Endothelial cell of umbilical vein (primary cell): Measurements from ENCODE around the gene ADSL.

ENCODE experiments used
- JUN ChIP-seq: IDR thresholded peaks from 2 replicates; pipeline ENCODE4 v1.6.1; 2011; ENCODE audit warnings: borderline replicate concordance, low read depth; ENCODE audit not compliant: insufficient read length, insufficient read depth
- POLR2A ChIP-seq: IDR thresholded peaks from 2 replicates; pipeline ENCODE4 v1.6.1; 2012; ENCODE audit warnings: low read depth, mild to moderate bottlenecking, control low read depth, low read length

DNA sequence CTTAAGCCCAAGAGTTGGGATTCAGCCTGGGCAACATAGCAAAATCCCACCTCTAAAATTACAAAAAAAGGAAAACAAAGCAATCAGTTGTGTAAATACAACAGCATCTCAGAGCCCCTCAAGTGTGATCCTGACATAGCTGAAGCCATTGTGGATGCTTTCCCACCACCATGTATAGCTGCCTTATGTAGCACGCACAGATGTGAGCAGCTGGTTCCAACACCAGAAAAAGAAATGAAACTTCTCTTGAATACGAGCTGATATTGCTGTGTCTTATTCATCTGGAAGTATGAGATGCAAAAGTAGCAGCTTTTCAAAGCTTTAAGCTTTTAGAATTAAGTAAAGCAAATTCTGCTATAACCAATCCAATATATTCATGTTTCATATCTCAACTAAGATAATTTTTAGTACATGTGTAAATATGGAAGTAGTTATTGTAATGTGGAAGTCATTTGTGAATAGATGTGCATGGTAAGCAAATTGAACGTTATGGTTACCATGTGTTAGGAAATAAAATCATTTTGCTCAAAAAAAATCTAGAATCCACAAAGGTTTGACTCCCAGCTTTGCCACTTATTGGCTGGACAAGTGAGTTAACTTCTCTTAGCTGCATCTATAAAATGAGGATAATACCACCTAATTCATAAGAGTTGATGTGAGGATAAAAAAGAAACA lies 87.3 kb downstream of the ADSL start:
- TF ChIP-seq JUN (no peak), POLR2A (no peak)
